Posterior cingulate gyrus (tissue), 11 donors: ENCODE results near the gene ANKRD65.
"Not testable (repeated sequence)": the region's sequence is repeated elsewhere in the genome, so short reads cannot be mapped to it uniquely, and the experiment has no call there.

Source experiments
- DNase-seq, 10 donors: peaks; one replicate each; pipeline versions ENCODE4 v3.0.0 to v3.0.0-alpha.2; 2020 to 2021; ENCODE audit warnings: mixed read lengths in 3 of 10
- intact Hi-C: fragments of 100-400 bp; cut with DNase I; formaldehyde crosslinking; loops from one replicate; pipeline ENCODE4 v1.15.1; 2023

Gene ANKRD65

GRCh38 chr1:1421147-1421906 lies at the start of gene ANKRD65:
Gene ANKRD65 (minus strand): TSS chr1:1421276. CDS start chr1:1421005, 271 bp downstream.
- intact Hi-C loops, result no loop called here
- DNase-seq, result peak in 6 of 10 donors; percentile 56 to 92 (median 75)

DNA sequence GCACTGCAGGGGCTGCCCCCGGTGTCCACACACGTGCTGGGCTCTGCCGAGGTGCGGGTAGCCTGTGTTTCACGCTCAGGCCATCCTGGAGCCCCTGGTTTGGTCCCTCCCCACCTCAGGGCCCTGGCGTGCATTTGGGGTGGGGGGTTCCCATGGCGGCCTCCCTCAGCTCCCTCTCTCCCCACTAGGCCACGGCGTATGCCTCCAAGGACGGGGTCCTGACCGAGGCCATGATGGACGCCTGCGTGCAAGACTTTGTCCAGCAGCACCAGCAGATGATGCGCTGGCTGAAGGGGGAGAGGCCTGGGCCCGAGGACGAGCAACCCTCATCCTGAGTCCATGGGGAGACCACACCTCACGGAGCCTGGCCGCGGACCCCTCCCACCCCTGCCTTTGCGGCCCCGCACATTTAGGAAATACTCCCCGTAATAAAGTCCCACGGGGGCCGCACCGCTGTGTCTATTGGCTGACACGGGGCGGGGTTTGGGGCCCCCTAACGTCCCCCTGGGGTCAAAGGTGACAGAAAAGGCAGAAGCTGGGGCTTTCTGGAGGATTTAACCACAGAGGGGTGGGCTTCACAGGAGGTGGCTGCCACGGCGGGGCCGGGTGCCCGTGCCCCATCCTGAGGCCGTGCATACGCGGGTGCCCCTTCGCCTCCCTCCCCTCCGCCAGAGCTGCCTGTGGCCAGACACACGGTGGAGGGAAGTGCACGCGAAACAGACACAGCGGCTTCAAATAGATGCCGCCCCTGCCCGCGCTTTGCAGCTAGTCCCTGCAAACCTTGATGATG lies 47.3 kb upstream of the ANKRD65 start:
- intact Hi-C loops, DNase-seq: not testable (repeated sequence)

GRCh38 chr1:1463312-1463711 lies 42.2 kb upstream of the ANKRD65 start:
- DNase-seq, result no peak
- intact Hi-C loops, result no loop called here

DNA sequence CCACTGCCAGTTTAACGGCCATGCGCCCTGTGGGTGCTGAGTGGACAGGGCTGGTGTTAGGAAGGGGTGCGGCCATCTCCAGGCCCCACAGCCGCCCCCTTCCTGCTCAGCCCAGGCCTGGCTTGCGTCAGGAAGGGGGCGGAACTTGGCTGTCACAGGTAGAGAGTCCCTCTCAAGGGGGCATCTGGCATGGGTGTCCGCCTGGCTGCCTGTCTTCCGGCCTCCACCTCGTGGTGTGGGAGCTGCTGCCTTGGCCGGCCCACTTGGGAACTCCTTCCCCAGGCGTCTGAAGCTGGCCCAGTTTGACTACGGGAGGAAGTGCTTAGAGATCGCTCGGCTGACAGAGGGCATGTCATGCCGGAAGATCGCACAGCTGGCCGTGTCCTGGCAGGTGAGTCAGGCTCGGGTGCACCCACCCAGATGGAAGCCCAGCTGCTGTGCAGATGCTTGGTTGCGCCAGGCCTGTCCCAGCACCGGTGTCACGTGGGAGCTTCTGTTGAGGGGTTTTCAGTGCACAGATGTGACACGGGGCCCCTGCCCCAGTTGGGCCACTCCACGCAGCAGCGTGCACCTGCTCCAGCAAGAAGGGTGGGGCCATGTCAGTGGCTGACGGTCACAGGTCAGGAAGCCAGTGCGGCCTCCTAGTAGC lies 41.4 kb upstream of the ANKRD65 start:
- no peak for DNase-seq
- intact Hi-C loops, result no loop called here

DNA sequence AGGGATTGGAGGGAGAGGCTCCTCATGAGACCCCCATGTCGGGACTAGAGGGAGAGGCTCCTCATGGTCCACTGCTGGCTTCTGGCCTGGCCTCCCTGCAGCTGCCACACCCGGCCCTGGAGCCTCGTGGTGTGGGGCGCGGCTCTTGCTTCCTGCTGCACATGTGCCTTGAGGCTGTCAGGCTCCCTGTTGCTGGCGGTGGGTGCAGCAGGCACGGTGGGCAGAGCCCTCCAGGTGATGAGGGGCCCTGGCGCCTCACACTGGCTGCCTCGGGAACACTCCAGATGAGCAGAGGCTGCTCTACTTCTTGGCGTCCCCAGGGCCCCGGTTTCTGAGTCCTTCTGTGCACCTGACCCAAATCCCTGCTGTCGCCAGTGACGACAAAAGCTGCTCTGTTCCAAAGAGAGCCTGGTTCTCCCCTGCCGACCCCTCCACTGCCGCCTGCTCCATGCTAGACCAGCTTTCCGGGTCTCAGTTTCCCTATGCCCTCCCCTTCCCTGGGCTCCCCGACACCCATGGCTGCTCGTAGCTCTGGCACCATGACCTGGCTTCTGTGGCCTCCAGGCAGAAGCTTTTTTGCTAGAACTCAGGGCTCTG lies 40.7 kb upstream of the ANKRD65 start:
- intact Hi-C loops, result no loop called here

GRCh38 chr1:1460540-1461130 lies 39.6 kb upstream of the ANKRD65 start:
- DNase-seq, result no peak
- intact Hi-C loops, result no loop called here

More for the DNA sequence above, 40.7 kb upstream of the ANKRD65 start:
- no peak for DNase-seq

GRCh38 chr1:1459711-1460110 lies 38.6 kb upstream of the ANKRD65 start:
- DNase-seq, intact Hi-C loops: not testable (repeated sequence)

DNA sequence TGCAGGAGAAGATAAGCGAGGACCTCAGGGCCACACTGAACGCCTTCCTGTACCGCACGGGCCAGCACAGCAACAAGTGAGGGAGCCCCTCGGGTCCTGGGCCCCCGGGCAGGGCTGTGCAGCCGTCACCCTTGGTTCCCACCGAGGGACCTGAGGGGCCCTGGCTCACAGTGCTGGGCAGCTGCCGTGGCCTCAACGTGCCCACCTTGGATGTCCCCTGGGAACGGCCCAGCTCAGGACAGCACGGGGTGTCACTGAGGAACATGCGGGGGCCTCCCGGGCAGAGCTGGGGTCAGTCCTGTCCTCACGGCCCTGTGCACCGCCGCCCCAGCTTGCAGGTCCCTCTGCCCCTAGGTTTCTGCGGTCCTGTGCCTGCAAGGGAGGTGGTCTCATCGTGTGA lies 38.1 kb upstream of the ANKRD65 start:
- intact Hi-C loops, DNase-seq: not testable (repeated sequence)

- intact Hi-C loops, DNase-seq: not testable (repeated sequence)
Observed at GRCh38 chr1:1456683-1457255, 35.7 kb upstream of the ANKRD65 start.

GRCh38 chr1:1455934-1456333 lies 34.9 kb upstream of the ANKRD65 start:
- DNase-seq, intact Hi-C loops: not testable (repeated sequence)

GRCh38 chr1:1455366-1455884 lies 34.3 kb upstream of the ANKRD65 start:
- DNase-seq, result peak in 1 of 10 donors; percentile 74
- intact Hi-C loops, result no loop called here

- peak in 1 of 10 donors; percentile 77 for DNase-seq
- intact Hi-C loops, result not testable (repeated sequence)
Observed at GRCh38 chr1:1454286-1455056, 33.4 kb upstream of the ANKRD65 start.

DNA sequence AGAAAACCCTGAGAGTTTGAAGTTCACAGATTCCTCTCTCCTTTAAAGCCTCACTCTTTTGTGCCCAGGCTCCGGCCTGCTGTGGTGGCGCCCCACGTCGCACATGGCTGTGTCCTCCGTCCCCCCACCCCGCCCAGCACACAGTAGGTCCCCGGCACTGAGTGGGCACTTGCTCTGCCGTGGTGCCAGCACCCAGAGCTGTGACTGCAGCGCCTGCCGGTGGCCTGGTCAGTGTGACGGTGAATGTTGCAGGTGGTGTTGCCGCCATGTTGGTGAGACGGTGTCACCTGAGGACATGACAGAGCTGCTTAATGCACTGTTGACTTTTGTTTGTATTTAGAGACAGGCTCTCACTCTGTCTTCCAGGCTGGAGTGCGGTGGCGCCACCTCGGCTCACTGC lies 31.8 kb upstream of the ANKRD65 start:
- DNase-seq, result no peak
- intact Hi-C loops, result no loop called here

DNA sequence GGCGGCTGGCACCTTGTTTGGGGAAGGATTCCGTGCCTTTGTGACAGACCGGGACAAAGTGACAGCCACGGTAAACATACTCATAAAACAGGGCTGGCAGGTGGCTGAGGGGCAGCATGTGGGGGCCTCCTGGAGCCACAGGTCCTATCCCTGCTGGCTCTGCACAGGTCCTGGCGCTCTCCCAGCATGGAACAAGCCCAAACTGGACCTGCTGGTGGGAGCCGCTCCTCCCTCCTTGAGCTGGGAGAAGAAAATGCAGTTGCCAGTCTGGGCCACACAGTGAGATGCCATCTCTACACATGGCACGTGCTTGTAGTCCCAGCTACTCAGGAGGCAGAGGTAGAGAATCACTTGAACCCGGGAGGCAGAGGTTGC lies 31.3 kb upstream of the ANKRD65 start:
- DNase-seq, intact Hi-C loops: not testable (repeated sequence)

DNA sequence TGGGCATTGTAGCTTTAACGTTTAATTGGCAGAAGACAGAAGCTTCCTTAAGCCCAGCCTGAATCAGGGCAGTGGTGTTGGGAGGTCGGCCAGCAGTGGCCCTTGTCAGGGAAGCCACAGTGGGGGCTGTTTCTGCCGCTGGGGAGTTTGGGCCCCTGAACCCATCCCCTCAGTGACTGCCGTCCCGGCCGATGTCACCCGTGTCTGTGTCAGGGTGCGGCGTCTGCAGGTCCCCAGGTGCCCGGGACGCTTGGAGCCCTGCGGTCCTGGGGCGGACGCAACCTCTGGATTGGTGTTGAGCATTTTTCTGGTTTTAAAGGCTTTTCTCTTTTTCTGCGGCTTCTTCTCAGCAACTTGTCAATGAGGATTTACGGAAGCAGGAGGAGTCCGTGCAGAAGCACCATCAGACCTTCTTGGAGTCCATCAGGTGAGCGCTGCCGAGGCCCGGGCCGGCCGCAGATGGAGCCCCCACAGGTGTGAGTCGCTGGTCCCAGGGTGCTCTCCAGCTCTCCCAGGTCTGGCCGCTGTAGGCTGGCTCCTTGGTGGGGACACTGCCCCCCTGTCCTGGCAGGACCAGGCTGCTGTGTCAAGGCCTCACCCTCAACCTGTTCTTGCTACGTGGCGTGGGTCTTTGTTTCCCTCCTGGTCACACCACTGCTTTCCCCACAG lies 30.8 kb upstream of the ANKRD65 start:
- intact Hi-C loops, result no loop called here
- peak in 2 of 10 donors; percentile 78 to 84 for DNase-seq

DNA sequence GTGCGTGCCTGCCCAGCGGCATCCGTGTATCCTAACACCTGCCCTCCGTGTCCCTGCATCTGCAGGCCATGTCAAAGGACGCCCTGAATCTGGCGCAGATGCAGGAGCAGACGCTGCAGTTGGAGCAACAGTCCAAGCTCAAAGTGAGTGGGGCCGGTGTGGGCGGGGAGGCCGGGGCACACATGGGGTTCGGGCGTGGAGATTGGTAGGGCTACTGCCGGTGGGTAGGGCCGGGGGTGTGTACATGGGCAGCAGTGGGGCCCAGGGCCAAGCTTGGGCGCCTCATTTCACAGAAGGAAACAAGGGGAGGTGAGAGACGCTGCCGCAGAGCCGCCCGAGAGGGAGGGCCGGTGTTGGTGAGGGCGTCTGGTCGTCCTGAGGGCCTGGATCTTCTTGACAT lies 29.5 kb upstream of the ANKRD65 start:
- DNase-seq, intact Hi-C loops: not testable (repeated sequence)

DNA sequence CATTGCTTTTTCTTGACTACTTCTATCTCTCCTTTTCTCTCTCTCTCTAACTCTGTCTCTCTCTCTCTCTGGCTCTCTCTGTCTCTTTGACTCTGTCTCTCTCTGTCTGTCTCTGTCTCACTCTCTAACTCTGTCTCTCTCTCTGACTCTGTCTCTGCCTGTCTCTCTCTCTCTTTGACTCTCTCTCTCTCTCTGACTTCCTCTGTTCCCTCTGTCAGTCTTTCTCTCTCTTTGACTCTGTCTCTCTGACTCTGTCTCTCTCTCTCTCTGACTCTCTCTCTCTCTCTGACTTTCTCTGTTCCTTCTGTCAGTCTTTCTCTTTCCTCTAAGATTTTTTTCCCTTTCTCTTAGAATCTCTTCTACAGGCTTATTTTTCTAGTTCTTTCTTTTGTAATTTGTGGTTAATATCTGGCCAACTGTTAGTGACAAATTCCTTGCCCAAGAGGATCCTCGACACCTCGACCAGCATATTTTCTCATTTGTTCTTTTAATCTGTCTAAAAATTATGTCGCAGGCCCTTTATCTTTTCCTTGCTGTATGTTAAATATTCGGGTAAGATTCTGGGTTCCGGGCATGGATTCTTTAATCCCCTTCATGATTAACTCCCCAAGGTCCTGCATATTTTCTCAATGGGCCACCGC lies 28.1 kb upstream of the ANKRD65 start, which contains the start of gene ATAD3C:
Gene ATAD3C (plus strand): TSS at position 591 of the 641 bp plus-strand sequence. CDS start 995 bp downstream, outside the sequence.
- intact Hi-C loops, result no loop called here
- no peak for DNase-seq

- DNase-seq, intact Hi-C loops: not testable (repeated sequence)
Observed at GRCh38 chr1:1446631-1447030, 25.6 kb upstream of the ANKRD65 start.
